ENCODE data around the gene PHACTR1. TPM values are rescaled to one million over a fixed set of nuclear protein-coding genes. Genes with fewer than 3 reads are reported as not detected.
"Not testable (repeated sequence)": the region's sequence is repeated elsewhere in the genome, so short reads cannot be mapped to it uniquely, and the experiment has no call there.

Gene PHACTR1
- total RNA-seq, 1 donor from 2014 or later, result 7.9 TPM

- intact Hi-C loops (cut with DNase I), result no loop called here
- DNase-seq (ENCODE audit: low spot score) (no peak), ATAC-seq (no peak)
Observed at GRCh38 chr6:13220266-13220665, 503.7 kb downstream of the PHACTR1 start.

- ATAC-seq (no peak), DNase-seq (ENCODE audit: low spot score) (no peak)
- intact Hi-C loops (cut with DNase I), result no loop called here
Observed at GRCh38 chr6:13222048-13222447, 505.5 kb downstream of the PHACTR1 start.

DNA sequence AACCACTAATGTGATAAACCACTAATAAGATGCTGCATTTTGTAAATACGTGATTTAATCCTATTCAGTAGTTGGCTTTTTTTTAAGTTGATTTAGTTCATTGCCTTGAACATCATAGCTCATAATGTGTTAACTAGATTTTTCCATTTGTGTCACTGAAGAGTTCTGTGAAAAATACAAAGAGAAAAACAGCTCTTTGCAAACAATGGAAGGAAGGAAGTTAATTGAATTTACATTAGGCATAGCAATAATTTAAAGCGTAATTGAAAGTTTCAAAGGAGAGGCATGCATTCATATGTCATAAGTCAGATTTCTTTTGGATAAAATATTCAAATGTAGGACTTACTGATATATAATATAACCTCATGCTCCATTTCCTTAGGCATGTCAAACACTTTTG is 509.5 kb downstream of the PHACTR1 start:
- ATAC-seq (no peak), DNase-seq (ENCODE audit: low spot score) (no peak)
- intact Hi-C loops (cut with DNase I), result no loop called here

- intact Hi-C loops (cut with DNase I), result no loop called here
- ATAC-seq, result no peak
- no peak for DNase-seq (ENCODE audit: low spot score)
Observed at GRCh38 chr6:13228264-13229204, 512.0 kb downstream of the PHACTR1 start.

DNA sequence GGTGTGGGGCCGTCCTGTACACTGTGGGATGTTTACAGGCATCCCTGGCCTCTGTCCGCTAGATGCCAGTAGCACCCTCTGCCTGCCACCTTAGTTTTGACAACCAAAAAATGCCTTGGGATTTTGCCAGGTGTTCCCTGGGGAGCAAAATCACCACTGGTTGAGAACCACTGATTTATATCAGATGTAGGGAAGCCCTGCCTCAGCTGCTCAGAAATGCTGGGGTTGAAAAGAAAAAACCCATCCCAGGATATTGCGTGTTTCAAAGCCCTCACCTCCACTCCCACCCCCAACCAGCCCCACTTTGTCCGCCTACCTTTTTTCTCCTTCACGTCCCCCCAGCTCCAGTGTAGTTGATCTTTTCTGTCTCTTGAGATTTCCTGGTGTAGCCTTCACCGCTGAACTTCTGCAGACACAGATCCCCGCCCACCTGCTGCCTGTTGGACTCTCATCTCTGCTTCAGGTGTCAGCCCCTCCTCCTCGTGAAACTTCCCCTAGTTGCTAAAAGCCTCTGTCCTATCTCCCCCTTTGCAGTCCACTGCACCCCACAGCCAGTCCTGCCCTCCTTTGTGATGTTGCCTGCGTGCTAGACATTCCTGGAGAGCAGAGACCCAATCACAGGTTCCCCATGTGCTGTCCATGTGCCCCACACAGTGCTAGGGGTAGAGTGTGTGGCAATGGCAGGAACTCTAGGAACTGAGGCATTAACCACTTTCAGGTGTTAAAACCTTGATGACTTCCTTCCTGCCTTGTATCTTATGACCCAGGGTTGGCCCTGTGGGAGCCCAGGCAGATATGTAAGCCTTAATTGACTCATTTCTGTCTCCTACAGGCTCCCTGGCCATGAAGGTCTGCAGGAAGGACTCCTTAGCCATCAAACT is 512.9 kb downstream of the PHACTR1 start:
- ATAC-seq (no peak), DNase-seq (ENCODE audit: low spot score) (no peak)

GRCh38 chr6:13233106-13233505 is 516.5 kb downstream of the PHACTR1 start:
- ATAC-seq, result no peak
- intact Hi-C loops (cut with DNase I), result no loop called here
- DNase-seq (ENCODE audit: low spot score), result no peak

More for the DNA sequence above, 512.9 kb downstream of the PHACTR1 start:
- intact Hi-C loops (cut with DNase I), result no loop called here

DNA sequence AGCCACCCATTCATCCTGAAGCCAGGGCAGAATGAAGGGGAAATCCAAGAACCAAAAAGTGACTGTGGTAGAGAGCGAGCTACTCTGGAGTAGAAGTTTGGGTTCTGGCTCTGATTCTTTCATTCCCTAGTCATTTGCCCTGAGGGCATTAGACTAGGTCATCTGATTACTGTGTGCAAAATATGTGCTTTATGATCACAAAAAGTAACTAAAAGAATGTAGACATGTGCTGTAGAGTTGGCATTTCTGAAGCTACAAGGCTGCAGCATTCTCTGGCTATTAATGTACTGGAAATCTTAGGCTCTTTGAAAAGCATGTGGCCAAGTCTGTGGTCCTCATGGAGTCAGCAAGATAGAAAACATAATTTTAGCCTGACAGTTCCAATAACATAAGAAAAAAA is 517.6 kb downstream of the PHACTR1 start:
- no peak for DNase-seq (ENCODE audit: low spot score)
- ATAC-seq, result no peak
- intact Hi-C loops (cut with DNase I), result no loop called here

DNA sequence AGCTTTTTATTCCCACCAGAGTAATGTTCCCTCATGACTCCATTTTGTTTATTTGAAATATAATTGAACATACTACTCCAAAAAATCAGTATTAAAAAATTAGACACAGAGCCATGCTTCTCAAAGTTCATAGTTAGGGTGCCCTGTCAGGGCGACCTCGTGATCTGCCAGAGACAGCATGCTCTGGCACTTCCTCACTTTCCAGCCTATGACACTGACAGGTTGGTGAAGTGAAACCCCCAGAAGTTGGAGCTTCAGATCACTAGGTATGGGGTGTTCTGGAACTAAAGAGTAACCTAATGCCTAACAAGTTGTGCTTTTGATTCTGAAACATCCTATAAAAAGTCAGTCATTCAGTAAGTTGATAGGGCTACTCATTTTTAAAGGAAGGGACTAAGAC is 518.8 kb downstream of the PHACTR1 start:
- no peak for DNase-seq (ENCODE audit: low spot score)
- intact Hi-C loops (cut with DNase I), result no loop called here
- no peak for ATAC-seq

- intact Hi-C loops (cut with DNase I), result no loop called here
- DNase-seq (ENCODE audit: low spot score) (no peak), ATAC-seq (no peak)
Observed at GRCh38 chr6:13237318-13237717, 520.8 kb downstream of the PHACTR1 start.

DNA sequence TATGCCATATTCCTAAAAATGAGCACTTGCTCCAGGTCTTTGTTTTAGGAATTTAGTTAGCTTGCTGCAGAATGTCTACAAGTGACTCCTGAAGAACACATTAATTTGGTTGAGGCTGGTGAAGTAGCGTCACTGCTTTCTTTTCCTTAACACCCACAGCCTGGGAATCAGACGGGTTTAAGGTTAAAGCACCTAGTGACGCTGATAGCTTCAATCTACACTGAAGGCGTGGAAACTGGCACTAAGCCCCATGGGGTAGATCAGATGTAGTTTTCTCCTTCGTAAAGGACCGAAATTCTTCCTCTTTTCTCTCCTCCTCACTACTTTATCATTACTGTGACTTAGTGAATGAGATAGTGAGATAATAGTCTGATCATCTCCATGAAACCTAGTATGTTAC is 521.5 kb downstream of the PHACTR1 start:
- ATAC-seq, result no peak
- intact Hi-C loops (cut with DNase I), result no loop called here

DNA sequence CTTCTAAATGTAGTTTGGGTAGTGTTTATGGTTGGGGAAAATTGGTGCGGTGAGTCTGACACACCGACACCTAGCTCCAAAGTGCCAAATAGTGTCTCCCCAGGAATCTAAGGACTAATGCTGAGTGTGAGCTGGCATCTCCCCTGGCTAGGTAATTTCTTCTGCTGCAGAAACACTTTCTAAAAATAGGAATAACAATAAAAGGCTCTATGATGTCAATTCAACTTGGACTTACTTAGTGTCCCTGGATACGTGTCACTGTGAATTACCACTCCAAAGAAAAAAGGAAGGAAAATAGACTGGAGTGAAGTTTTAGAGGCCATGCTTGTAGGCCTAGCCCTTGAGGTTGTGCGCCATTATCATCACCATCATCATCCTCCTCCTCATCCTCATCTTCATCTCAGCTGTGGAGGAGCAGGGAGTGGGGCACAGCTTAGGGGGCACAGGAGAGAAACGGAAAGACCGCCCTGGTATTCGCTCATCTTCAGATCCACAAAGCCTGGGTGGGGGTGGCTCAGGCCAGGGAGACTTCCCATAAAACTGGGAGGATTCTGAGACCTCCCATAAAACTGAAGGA is 522.2 kb downstream of the PHACTR1 start:
- ATAC-seq (no peak), DNase-seq (ENCODE audit: low spot score) (no peak)
- intact Hi-C loops (cut with DNase I), result no loop called here

More for the DNA sequence above, 521.5 kb downstream of the PHACTR1 start:
- DNase-seq (ENCODE audit: low spot score), result no peak

GRCh38 chr6:13239530-13240455 is 523.2 kb downstream of the PHACTR1 start:
- DNase-seq (ENCODE audit: low spot score) (no peak), ATAC-seq (no peak)
- intact Hi-C loops (cut with DNase I), result no loop called here

GRCh38 chr6:13241364-13241763 is 524.8 kb downstream of the PHACTR1 start:
- ATAC-seq (no peak), DNase-seq (ENCODE audit: low spot score) (no peak)
- intact Hi-C loops (cut with DNase I), result no loop called here

- ATAC-seq (no peak), DNase-seq (ENCODE audit: low spot score) (no peak)
- intact Hi-C loops (cut with DNase I), result no loop called here
Observed at GRCh38 chr6:13242178-13242577, 525.6 kb downstream of the PHACTR1 start.

- ATAC-seq (no peak), DNase-seq (ENCODE audit: low spot score) (no peak)
- intact Hi-C loops (cut with DNase I), result no loop called here
Observed at GRCh38 chr6:13242590-13242989, 526.0 kb downstream of the PHACTR1 start.

GRCh38 chr6:13243033-13243432 is 526.5 kb downstream of the PHACTR1 start:
- ATAC-seq, result no peak
- DNase-seq (ENCODE audit: low spot score), result no peak
- intact Hi-C loops (cut with DNase I), result no loop called here

DNA sequence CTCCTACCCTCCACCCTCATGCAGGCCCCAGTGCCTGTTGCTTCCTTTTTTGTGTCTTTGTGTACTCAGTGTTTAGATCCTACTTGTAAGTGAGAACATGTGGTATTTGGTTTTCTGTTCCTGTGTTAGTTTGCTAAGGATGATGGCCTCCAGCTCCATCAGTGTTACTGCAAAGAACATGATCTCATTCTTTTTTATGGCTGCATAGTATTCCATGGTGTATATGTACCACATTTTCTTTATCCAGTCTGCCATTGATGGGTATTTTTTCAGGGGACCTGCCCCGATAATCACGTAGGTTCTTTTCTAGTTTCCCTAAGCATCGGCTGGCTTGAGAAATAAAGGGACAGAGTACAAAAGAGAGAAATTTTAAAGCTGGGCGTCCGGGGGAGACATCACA is 527.2 kb downstream of the PHACTR1 start:
- ATAC-seq; intact Hi-C loops (cut with DNase I); DNase-seq (ENCODE audit: low spot score): not testable (repeated sequence)

GRCh38 chr6:13247627-13248026 is 531.1 kb downstream of the PHACTR1 start:
- no peak for ATAC-seq
- intact Hi-C loops (cut with DNase I), result no loop called here
- no peak for DNase-seq (ENCODE audit: low spot score)

DNA sequence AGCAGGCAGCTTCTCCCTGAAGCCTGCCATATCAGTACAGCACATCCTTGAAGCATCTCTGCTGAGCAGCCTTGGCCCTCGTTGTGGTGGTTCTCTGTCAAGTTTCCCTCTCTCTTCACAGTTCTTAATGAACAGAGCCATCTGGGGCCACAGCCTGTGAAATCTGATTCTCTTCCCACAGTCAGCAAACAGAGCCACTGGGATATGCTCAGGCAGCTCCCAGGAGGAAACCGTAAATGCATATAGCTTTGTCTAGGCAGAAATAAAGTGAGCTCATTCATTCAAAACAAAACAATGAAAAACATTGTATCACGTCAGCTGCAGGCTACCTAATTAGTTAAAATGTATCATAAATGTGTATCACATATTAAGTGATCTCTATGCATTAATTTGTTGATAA is 531.5 kb downstream of the PHACTR1 start:
- intact Hi-C loops (cut with DNase I), result no loop called here
- ATAC-seq, result no peak
- DNase-seq (ENCODE audit: low spot score), result no peak

Data from sciatic nerve (tissue), 2 donors.